NCI-H1417 (cell line): Measurements from ENCODE around the gene EFNB2.

Experiments used
- DNase-seq, 3 experiments: peaks; one replicate each; lab custom pipeline; 2025; lab: John Stamatoyannopoulos, UW

The EFNB2 gene

GRCh38 chr13:106500445-106500844, 35.0 kb downstream of the EFNB2 start:
- DNase-seq, result no peak

- no peak for DNase-seq
These were observed 35.6 kb downstream of the EFNB2 start for GRCh38 chr13:106499896-106500295.

GRCh38 chr13:106499113-106499512, 36.3 kb downstream of the EFNB2 start:
- DNase-seq, result no peak

- no peak for DNase-seq
These were observed 36.9 kb downstream of the EFNB2 start for GRCh38 chr13:106498571-106498970.

GRCh38 chr13:106498158-106498557, 37.3 kb downstream of the EFNB2 start:
- DNase-seq, result no peak

- no peak for DNase-seq
These were observed 38.4 kb downstream of the EFNB2 start for GRCh38 chr13:106497079-106497478.

- DNase-seq, result peak; percentile 44 to 87 (median 59)
These were observed 39.1 kb downstream of the EFNB2 start for GRCh38 chr13:106496072-106496997.

- DNase-seq, result no peak
These were observed 40.5 kb downstream of the EFNB2 start for GRCh38 chr13:106494936-106495335.

GRCh38 chr13:106494506-106494905, 41.0 kb downstream of the EFNB2 start:
- no peak for DNase-seq

GRCh38 chr13:106493533-106494220, 41.8 kb downstream of the EFNB2 start:
- DNase-seq, result no peak

GRCh38 chr13:106492588-106493475, 42.6 kb downstream of the EFNB2 start:
- DNase-seq, result no peak

- no peak for DNase-seq
These were observed 43.4 kb downstream of the EFNB2 start for GRCh38 chr13:106491928-106492587.

GRCh38 chr13:106491463-106491862, 44.0 kb downstream of the EFNB2 start:
- no peak for DNase-seq

GRCh38 chr13:106490569-106491321, 44.7 kb downstream of the EFNB2 start:
- no peak for DNase-seq

- no peak for DNase-seq
These were observed 45.5 kb downstream of the EFNB2 start for GRCh38 chr13:106489849-106490568.

GRCh38 chr13:106488686-106489085, 46.8 kb downstream of the EFNB2 start:
- no peak for DNase-seq

GRCh38 chr13:106488076-106488475, 47.4 kb downstream of the EFNB2 start:
- DNase-seq, result no peak

GRCh38 chr13:106487129-106487528, 48.3 kb downstream of the EFNB2 start:
- peak in 1 of 3 experiments; percentile 33 for DNase-seq

- DNase-seq, result no peak
These were observed 49.2 kb downstream of the EFNB2 start for GRCh38 chr13:106486287-106486686.

- DNase-seq, result no peak
These were observed 50.8 kb downstream of the EFNB2 start for GRCh38 chr13:106484537-106485193.
